ENCODE results near the gene WBP1.

- TF ChIP-seq CTCF (IDR thresholded peaks at IDR 0.05) (no peak), EZH2 (IDR thresholded peaks at IDR 0.05) (no peak), EZH2phosphoT487 (IDR thresholded peaks at IDR 0.05) (no peak)
These were observed 20.0 kb upstream of the WBP1 start for GRCh38 chr2:74438248-74438647.
